ENCODE results near the gene TBC1D22A.

- TF ChIP-seq, protein P1, sequence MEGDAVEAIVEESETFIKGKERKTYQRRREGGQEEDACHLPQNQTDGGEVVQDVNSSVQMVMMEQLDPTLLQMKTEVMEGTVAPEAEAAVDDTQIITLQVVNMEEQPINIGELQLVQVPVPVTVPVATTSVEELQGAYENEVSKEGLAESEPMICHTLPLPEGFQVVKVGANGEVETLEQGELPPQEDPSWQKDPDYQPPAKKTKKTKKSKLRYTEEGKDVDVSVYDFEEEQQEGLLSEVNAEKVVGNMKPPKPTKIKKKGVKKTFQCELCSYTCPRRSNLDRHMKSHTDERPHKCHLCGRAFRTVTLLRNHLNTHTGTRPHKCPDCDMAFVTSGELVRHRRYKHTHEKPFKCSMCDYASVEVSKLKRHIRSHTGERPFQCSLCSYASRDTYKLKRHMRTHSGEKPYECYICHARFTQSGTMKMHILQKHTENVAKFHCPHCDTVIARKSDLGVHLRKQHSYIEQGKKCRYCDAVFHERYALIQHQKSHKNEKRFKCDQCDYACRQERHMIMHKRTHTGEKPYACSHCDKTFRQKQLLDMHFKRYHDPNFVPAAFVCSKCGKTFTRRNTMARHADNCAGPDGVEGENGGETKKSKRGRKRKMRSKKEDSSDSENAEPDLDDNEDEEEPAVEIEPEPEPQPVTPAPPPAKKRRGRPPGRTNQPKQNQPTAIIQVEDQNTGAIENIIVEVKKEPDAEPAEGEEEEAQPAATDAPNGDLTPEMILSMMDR (IDR thresholded peaks at IDR 0.05; ENCODE audit: low read depth, low read length, missing input control), result no peak
- TF ChIP-seq FOXA1 (IDR thresholded peaks at IDR 0.05) (no peak), YY1 (IDR thresholded peaks at IDR 0.05) (no peak), ZBTB33 (IDR thresholded peaks at IDR 0.05) (no peak), RAD21 (IDR thresholded peaks at IDR 0.05) (no peak), JUND (IDR thresholded peaks at IDR 0.05) (no peak), HNF4A (conservative IDR thresholded peaks at IDR 0.05) (no peak)
- TF ChIP-seq, protein P2, sequence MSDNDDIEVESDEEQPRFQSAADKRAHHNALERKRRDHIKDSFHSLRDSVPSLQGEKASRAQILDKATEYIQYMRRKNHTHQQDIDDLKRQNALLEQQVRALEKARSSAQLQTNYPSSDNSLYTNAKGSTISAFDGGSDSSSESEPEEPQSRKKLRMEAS (IDR thresholded peaks at IDR 0.05), result no peak
Observed at GRCh38 chr22:47146391-47146790, 383.9 kb downstream of the TBC1D22A start.
